ENCODE measurements around the gene ZDHHC9.
"Not testable (repeated sequence)": the region's sequence is repeated elsewhere in the genome, so short reads cannot be mapped to it uniquely, and the experiment has no call there.

ZDHHC9 gene

DNA sequence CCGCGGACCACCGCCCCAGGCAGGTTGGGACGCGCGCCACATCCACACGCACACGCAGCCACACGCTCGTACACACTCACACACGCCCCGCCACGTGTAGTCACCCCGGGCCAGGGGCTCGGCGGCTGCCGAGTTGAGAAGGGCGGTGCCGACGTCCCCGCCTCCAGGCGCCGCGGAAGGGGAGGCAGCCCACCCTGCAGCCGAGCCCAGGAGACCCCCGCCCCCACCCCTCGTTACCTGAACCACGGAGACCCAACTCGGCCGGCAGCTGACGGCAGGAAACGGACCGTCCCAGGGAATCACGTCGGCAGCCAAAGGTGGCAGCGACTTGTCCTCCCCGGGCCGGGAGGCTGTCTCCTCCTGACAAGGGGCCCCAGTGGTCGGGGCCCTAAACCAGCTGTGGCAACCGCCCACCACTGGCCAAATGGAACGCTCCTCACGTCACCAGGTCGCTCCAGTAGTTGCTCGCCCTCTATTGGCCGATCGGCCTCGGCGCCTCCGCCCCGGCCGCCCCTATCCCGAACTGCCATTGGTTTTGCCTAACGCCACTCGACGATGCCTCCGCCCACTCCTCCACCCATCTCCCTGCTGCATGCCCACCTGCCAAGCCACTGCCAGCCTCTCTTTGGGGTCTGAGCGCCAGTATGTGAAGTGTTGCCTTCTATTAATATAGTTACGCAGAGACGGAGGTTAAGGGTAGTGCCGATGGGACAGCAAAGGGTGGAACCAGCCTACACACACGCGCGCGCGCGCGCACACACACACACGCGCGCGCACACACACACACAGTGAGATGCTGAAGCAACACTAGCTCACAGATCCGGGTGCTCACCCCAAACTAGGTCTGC is at the start of gene ZDHHC9:
ZDHHC9 (minus strand) TSS at position 428 of the 848 bp plus-strand sequence. CDS start 1,941 bp downstream, outside the sequence.
- Histone ChIP-seq H3K4me3 (ENCODE audit: low read depth, low read length) (peak within 1 kb of the TSS; percentile 96), H3K9me3 (ENCODE audit: control insufficient read depth, insufficient read depth, low read length) (no peaks in the 10 kb centered on the region), H3K9ac (ENCODE audit: low read depth, low read length) (peak within 1 kb of the TSS; percentile 73), H3K36me3 (ENCODE audit: control insufficient read depth, insufficient read depth, low read length) (peaks cover 8% of the 10 kb centered on the region), H3K4me1 (ENCODE audit: control insufficient read depth, insufficient read depth, low read length) (peaks cover 3% of the 10 kb centered on the region), H3K27me3 (ENCODE audit: control insufficient read depth, insufficient read depth, low read length) (peaks cover 2% of the 10 kb centered on the region)

DNA sequence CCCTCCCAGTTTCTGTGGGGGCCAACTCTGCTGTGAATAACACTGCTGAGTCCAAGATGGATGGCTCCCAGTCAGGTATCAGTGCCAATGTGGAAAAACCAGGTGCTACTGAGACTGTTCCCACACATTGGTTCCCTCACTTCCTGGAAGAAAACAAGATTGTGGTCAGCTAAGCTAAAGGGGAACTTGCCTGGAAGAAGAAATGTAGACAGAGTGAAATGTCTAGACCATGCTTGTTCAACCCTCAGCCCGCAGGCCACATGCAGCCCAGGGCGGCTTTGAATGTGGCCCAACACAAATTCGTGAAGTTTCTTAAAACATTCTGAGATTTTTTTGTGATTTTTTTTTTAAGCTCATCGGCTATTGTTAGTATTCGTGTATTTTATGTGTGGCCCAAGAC is 33.7 kb upstream of the ZDHHC9 start:
- Histone ChIP-seq H3K9me3 (ENCODE audit: control insufficient read depth, insufficient read depth, low read length) (no peaks in the 10 kb centered on the region), H3K27me3 (ENCODE audit: control insufficient read depth, insufficient read depth, low read length) (no peaks in the 10 kb centered on the region), H3K4me3 (ENCODE audit: low read depth, low read length) (no peak overlapping the region), H3K9ac (ENCODE audit: low read depth, low read length) (no peak overlapping the region), H3K4me1 (ENCODE audit: control insufficient read depth, insufficient read depth, low read length) (no peaks in the 10 kb centered on the region), H3K36me3 (ENCODE audit: control insufficient read depth, insufficient read depth, low read length) (no peaks in the 10 kb centered on the region)

DNA sequence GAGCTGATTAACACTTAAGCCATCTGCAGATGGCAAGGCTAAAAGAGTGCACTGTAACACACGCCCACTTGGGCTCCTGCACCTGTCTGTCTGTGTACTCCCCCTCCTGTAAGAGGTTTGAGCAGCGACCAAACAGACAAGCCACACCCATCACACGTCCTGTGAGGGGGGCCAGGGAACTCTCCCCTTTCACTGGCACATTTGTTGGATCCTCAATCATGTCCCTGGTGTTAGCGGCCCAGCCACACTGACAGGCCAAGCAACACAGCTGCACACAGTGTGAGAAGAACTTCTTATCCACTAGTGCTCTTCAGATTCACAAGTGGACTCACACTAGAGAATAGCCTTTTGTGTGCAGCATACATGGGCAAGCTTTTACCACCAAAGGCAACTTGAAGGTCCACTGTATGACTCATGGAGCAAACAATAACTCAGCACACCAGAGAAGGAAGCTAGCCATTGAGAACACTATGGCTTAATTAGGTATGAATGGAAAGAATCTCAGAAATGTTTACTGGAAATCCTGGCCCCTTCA is 33.2 kb upstream of the ZDHHC9 start:
- Histone ChIP-seq H3K27me3 (ENCODE audit: control insufficient read depth, insufficient read depth, low read length) (no peaks in the 10 kb centered on the region), H3K4me1 (ENCODE audit: control insufficient read depth, insufficient read depth, low read length) (no peaks in the 10 kb centered on the region), H3K9me3 (ENCODE audit: control insufficient read depth, insufficient read depth, low read length) (no peaks in the 10 kb centered on the region), H3K4me3 (ENCODE audit: low read depth, low read length) (no peak overlapping the region), H3K36me3 (ENCODE audit: control insufficient read depth, insufficient read depth, low read length) (no peaks in the 10 kb centered on the region), H3K9ac (ENCODE audit: low read depth, low read length) (no peak overlapping the region)

DNA sequence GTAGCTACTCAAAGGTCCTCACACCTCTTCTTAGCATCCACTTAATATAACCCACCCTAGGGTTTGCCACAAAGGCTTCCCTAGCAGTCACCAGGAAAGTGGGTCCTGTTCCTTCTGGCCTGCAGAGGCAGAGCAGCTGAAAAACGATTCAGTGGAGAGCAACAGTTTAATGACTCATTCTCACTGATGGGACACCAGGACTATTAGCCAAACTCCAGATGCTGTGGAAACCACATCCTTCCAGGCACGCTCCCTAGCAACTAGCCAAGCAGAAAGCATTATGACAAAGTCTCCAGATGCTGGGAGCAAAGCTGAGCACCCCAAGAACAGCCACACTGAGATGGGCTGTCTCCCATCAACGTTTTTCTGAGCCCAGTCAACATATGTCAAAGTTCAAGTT is 32.0 kb upstream of the ZDHHC9 start:
- no peaks in the 10 kb centered on the region for H3K9me3 ChIP-seq (ENCODE audit: control insufficient read depth, insufficient read depth, low read length)
- H3K4me3 ChIP-seq (ENCODE audit: low read depth, low read length): no peak overlapping the region
- no peaks in the 10 kb centered on the region for H3K27me3 ChIP-seq (ENCODE audit: control insufficient read depth, insufficient read depth, low read length)
- H3K4me1 ChIP-seq (ENCODE audit: control insufficient read depth, insufficient read depth, low read length): no peaks in the 10 kb centered on the region
- H3K9ac ChIP-seq (ENCODE audit: low read depth, low read length): no peak overlapping the region
- H3K36me3 ChIP-seq (ENCODE audit: control insufficient read depth, insufficient read depth, low read length): no peaks in the 10 kb centered on the region

DNA sequence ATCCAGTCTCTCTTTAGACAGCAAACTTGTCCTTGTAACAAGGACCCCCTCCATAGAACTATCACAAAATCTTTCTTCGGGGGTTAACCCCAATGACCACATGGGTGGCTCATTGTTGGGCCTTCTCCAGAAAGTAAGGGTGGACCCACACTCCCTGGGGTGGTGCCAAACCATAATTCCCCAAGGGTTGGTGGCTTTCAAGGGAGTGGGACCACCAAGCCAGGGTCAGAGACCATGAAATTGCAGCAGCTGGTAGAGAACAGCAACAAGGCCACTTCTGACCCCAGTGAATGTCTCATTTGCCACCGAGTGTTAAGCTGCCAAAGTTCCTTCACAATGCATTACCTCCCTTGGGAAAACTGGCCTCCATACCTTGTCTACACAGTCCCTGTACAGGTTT is 28.8 kb upstream of the ZDHHC9 start:
- no peaks in the 10 kb centered on the region for H3K4me1 ChIP-seq (ENCODE audit: control insufficient read depth, insufficient read depth, low read length)
- no peaks in the 10 kb centered on the region for H3K36me3 ChIP-seq (ENCODE audit: control insufficient read depth, insufficient read depth, low read length)
- H3K27me3 ChIP-seq (ENCODE audit: control insufficient read depth, insufficient read depth, low read length): peaks cover 2% of the 10 kb centered on the region
- H3K4me3 ChIP-seq (ENCODE audit: low read depth, low read length): no peak overlapping the region
- no peaks in the 10 kb centered on the region for H3K9me3 ChIP-seq (ENCODE audit: control insufficient read depth, insufficient read depth, low read length)
- H3K9ac ChIP-seq (ENCODE audit: low read depth, low read length): no peak overlapping the region

DNA sequence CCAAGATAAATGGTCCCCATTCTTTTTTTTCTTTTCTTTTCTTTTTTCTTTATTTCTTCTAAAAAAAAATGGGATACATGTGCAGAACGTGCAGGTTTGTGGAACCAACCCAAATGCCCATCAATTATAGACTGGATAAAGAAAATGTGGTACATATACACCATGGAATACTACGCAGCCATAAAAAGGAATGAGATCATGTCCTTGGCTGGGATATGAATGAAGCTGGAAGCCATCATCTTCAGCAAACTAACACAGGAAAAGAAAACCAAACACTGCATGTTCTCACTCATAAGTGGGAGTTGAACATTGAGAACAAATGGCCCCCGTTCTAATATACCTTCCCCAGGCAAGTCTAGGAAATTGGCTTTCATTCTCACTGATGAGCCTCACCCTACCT is 22.6 kb upstream of the ZDHHC9 start:
- not testable (repeated sequence) for H3K27me3 ChIP-seq (ENCODE audit: control insufficient read depth, insufficient read depth, low read length); H3K4me3 ChIP-seq (ENCODE audit: low read depth, low read length); H3K9ac ChIP-seq (ENCODE audit: low read depth, low read length); H3K36me3 ChIP-seq (ENCODE audit: control insufficient read depth, insufficient read depth, low read length); H3K9me3 ChIP-seq (ENCODE audit: control insufficient read depth, insufficient read depth, low read length); H3K4me1 ChIP-seq (ENCODE audit: control insufficient read depth, insufficient read depth, low read length)

DNA sequence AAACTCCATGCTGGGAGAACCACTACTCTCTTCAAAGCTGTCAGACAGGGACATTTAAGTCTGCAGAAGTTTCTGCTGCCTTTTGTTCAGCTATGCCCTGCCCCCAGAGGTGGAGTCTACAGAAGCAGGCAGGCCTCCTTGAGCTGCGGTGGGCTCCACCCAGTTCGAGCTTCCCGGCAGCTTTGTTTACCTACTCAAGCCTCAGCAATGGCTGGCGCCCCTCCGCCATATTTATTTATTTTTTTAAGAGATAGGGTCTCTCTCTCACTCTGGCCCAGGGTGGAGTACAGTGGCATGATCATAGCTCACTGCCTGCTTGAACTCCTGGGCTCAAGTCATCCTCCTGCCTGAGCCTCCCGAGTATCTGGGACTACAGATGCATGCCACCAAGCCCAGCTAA is 15.4 kb upstream of the ZDHHC9 start:
- H3K9ac ChIP-seq (ENCODE audit: low read depth, low read length); H3K4me3 ChIP-seq (ENCODE audit: low read depth, low read length); H3K36me3 ChIP-seq (ENCODE audit: control insufficient read depth, insufficient read depth, low read length); H3K4me1 ChIP-seq (ENCODE audit: control insufficient read depth, insufficient read depth, low read length); H3K9me3 ChIP-seq (ENCODE audit: control insufficient read depth, insufficient read depth, low read length); H3K27me3 ChIP-seq (ENCODE audit: control insufficient read depth, insufficient read depth, low read length): not testable (repeated sequence)

DNA sequence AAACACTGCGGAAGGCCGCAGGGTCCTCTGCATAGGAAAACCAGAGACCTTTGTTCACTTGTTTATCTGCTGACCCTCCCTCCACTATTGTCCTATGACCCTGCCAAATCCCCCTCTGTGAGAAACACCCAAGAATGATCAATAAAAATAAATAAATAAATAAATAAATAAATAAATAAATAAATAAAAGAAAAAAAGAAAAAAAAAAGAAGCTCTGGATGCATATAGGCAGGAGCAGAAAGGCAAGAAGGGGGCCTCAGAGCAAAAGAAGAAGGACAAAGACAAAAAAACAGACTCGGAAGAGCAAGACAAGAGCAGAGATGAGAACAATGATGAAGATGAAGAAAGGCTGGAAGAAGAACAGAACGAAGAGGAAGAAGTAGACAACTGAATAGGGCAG is 8.1 kb upstream of the ZDHHC9 start:
- not testable (repeated sequence) for H3K36me3 ChIP-seq (ENCODE audit: control insufficient read depth, insufficient read depth, low read length); H3K4me3 ChIP-seq (ENCODE audit: low read depth, low read length); H3K9me3 ChIP-seq (ENCODE audit: control insufficient read depth, insufficient read depth, low read length); H3K9ac ChIP-seq (ENCODE audit: low read depth, low read length); H3K27me3 ChIP-seq (ENCODE audit: control insufficient read depth, insufficient read depth, low read length); H3K4me1 ChIP-seq (ENCODE audit: control insufficient read depth, insufficient read depth, low read length)

DNA sequence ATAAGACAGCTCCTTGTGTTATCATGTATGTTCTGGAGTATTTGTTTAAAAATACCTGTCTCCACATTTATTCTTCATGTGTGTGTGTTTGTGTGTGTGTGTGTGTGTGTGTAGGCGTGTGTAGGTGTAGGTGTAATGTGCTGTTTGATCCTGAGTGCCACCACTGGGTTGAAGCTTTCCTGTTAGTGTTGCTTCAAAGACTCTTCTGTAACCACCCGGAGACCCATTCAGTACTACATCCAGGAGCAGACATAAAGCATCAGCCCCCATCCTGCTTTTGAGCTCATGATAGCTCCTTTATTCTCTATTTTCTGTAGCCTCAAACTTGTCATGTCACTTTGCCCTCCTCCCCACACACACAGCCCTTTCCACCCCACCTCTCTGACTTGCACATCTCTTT is 3.0 kb upstream of the ZDHHC9 start:
- H3K9ac ChIP-seq (ENCODE audit: low read depth, low read length): no peak overlapping the region
- H3K4me3 ChIP-seq (ENCODE audit: low read depth, low read length): no peak overlapping the region
- peaks cover 2% of the 10 kb centered on the region for H3K27me3 ChIP-seq (ENCODE audit: control insufficient read depth, insufficient read depth, low read length)
- no peaks in the 10 kb centered on the region for H3K9me3 ChIP-seq (ENCODE audit: control insufficient read depth, insufficient read depth, low read length)
- H3K4me1 ChIP-seq (ENCODE audit: control insufficient read depth, insufficient read depth, low read length): peaks cover 3% of the 10 kb centered on the region
- no peaks in the 10 kb centered on the region for H3K36me3 ChIP-seq (ENCODE audit: control insufficient read depth, insufficient read depth, low read length)

DNA sequence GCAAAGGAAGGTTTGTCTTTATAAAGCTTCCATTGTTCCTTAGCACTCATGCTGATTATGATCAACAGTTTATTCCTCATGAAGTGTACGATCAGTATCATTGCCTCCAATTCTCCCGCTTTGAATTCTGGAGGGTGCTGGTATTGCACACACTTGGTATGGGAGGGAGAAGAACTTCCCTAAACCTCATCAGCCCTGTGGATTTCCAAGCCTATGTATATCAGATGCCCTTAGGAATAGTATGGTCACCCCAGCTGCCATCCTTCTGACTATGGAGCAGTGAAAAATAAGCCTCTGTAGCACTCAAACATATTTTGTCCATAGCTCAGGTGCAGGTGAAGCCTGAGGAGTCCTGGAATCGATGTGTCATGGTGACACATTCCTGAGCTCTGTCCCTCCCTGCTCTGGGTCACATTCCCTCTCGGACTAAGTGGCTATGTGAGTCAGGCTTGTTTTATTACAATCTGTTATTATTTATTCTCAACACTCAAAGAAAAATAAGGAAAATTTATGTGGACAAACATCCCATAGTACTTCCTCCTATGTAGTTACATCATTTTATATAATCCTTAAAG is 2.0 kb upstream of the ZDHHC9 start:
- Histone ChIP-seq H3K9me3 (ENCODE audit: control insufficient read depth, insufficient read depth, low read length) (no peaks in the 10 kb centered on the region), H3K27me3 (ENCODE audit: control insufficient read depth, insufficient read depth, low read length) (peaks cover 2% of the 10 kb centered on the region), H3K9ac (ENCODE audit: low read depth, low read length) (no peak overlapping the region), H3K36me3 (ENCODE audit: control insufficient read depth, insufficient read depth, low read length) (peaks cover 8% of the 10 kb centered on the region), H3K4me3 (ENCODE audit: low read depth, low read length) (no peak overlapping the region), H3K4me1 (ENCODE audit: control insufficient read depth, insufficient read depth, low read length) (peaks cover 3% of the 10 kb centered on the region)

DNA sequence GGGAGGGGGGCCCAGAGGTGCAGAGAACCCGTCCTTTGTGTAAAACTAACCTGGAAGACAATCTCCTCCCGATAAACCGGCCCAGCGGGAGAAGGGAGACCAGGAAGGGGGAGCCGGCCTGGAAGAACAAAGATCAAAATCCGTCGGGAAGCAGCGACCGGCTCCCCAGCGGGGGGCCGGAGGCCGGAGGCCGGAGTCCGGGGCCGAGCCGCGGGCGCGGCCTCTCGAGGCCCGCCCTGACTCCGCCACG is 552 bp downstream of the ZDHHC9 start:
- Histone ChIP-seq H3K4me3 (ENCODE audit: low read depth, low read length) (peak overlapping the region; percentile 96), H3K9ac (ENCODE audit: low read depth, low read length) (peak overlapping the region; percentile 73), H3K36me3 (ENCODE audit: control insufficient read depth, insufficient read depth, low read length) (peaks cover 8% of the 10 kb centered on the region), H3K4me1 (ENCODE audit: control insufficient read depth, insufficient read depth, low read length) (peaks cover 3% of the 10 kb centered on the region), H3K27me3 (ENCODE audit: control insufficient read depth, insufficient read depth, low read length) (peaks cover 2% of the 10 kb centered on the region), H3K9me3 (ENCODE audit: control insufficient read depth, insufficient read depth, low read length) (no peaks in the 10 kb centered on the region)

DNA sequence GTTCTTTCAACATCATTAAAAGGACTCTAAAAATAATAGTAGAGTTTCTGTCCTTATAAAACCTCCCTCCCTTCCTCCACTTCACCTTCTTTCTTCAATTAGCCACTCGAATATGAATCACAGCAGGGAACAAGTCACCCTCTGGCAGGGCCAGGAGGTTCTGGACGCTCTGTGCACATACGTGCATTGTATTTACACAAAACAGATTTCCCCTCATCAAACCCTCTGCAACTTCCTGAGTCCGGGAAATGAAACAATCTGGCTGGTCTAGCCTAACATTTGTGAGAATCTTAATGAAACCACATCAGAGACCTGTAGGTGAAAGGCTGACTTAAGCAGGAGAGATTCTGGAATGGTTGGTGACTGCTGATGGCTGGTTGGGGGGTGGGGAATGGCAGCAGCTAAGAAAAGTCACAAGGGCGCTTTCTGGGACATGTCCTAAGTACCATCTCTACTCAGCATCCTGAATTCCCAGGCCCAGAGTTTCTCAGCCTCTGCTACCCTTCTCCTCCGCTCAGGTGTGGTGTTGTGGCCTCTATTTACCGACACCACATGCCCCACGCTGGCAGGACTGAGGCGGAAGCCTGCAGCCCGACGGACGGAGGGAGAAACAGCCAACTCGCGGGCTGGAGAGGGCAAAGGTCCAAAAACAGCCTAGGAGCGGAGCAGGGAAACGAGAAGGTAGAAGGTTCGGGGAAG is 1.0 kb downstream of the ZDHHC9 start:
- Histone ChIP-seq H3K9me3 (ENCODE audit: control insufficient read depth, insufficient read depth, low read length) (no peaks in the 10 kb centered on the region), H3K36me3 (ENCODE audit: control insufficient read depth, insufficient read depth, low read length) (peaks cover 8% of the 10 kb centered on the region), H3K4me1 (ENCODE audit: control insufficient read depth, insufficient read depth, low read length) (peaks cover 3% of the 10 kb centered on the region), H3K27me3 (ENCODE audit: control insufficient read depth, insufficient read depth, low read length) (peaks cover 2% of the 10 kb centered on the region), H3K9ac (ENCODE audit: low read depth, low read length) (peak overlapping the region; percentile 73), H3K4me3 (ENCODE audit: low read depth, low read length) (peak overlapping the region; percentile 96)

All from iPS-15b (cell line).